Pancreas (tissue), 10 donors: ENCODE measurements around the gene CD34. TPM values are rescaled to one million over a fixed set of nuclear protein-coding genes. Genes with fewer than 3 reads are reported as not detected.

Source experiments
- ATAC-seq, 4 donors: fragments of 200-7000 bp; cut with Tn5 transposase; one replicate each; pipeline versions ENCODE4 v1.8.0 to v1.9.1; 2020; ENCODE audit warnings: mild to moderate bottlenecking in 4 of 4, moderate library complexity in 4 of 4
- DNase-seq, 6 donors: peaks; one replicate each; pipeline ENCODE4 v3.0.0-alpha.2; 2020
- FAIRE-seq: peaks from 2 replicates; lab custom pipeline; 2012; peaks lifted over from hg19 to GRCh38; lab: Jason Lieb, UNC
- H3K27ac ChIP-seq, 4 donors: fragments of 200-600 bp; sonication (generic); 1 replicate in 3 of 4; 2 replicates in 1 of 4; pipeline versions ENCODE4 v1.5.0 to v1.8.0; 2020
- H3K27me3 ChIP-seq, 4 donors: fragments of 200-600 bp; one replicate each; pipeline ENCODE4 v1.8.0; 2021
- H3K36me3 ChIP-seq, 3 donors: fragments of 200-600 bp; sonication (generic) in 1 of 3; one replicate each; pipeline versions ENCODE4 v1.5.0 to v1.8.0; 2020 to 2021
- H3K4me1 ChIP-seq, 3 donors: fragments of 200-600 bp; one replicate each; pipeline ENCODE4 v1.8.0; 2021
- H3K4me3 ChIP-seq, 4 donors: fragments of 200-600 bp; sonication (generic) in 2 of 4; one replicate each; pipeline versions ENCODE4 v1.5.0 to v1.8.0; 2020 to 2021
- H3K9me3 ChIP-seq, 4 donors: fragments of 200-600 bp; one replicate each; pipeline ENCODE4 v1.8.0; 2021
- WGBS, 2 donors: extraction: QIAGEN DNeasy Blood & Tissue Kit; methylation state at CpG; one replicate each; pipeline ENCODE4 v1.1.7; 2013; 5-methylcytosine and 5-hydroxymethylcytosine counted together
- intact Hi-C, 3 donors: fragments of 100-400 bp; cut with DNase I; formaldehyde crosslinking; loops; one replicate each; pipeline versions ENCODE4 v1.11.1 to v1.14.2; 2022
- polyA plus RNA-seq, 2 donors: library from polyadenylated mRNA; stranded (reverse); fragments of 200-250 nt; gene quantifications; one replicate each; pipeline ENCODE4 v1.2.3, GENCODE V29; 2013
- total RNA-seq, 6 donors: library from RNA; stranded (reverse); fragmentation: NEBNext Ultra II Directional in 4 of 6; extraction: Animal tissue kit (Norgen Biotek cat#: 25700) in 4 of 6; gene quantifications; one replicate each; pipeline versions ENCODE4 v1.2.1 to v1.2.4, GENCODE V29; 2021 to 2023
- TF ChIP-seq, protein P1 (sequence below), 4 donors: fragments of 200-600 bp; sonication (generic) in 3 of 4; IDR thresholded peaks; one replicate each; pipeline versions ENCODE4 v1.5.0 to v1.8.0; 2021; ENCODE audit warnings: antibody characterized with exemption in 4 of 4
- donor health status: healthy with polysubstance abuse.
- donor health status: DM: no; HTN: no; CAD: no; lungs with moderate emphysema.
- donor health status: DM: no; HTN: no; CAD: no.
- donor health status: control.
- donor health status: control.
- donor health status: Bipolar disorder and iron deficiency.
- donor health status: DM: yes; HTN: yes; CAD: no.
- donor health status: DM: no; HTN: no; CAD: no.
- donor health status: DM: no; HTN: no; CAD: no.
- donor health status: DM: yes; HTN: yes; CAD: no.

The CD34 gene
- total and polyA plus RNA-seq, 8 donors = 5.2 to 11.9 (median 8.1) TPM

DNA sequence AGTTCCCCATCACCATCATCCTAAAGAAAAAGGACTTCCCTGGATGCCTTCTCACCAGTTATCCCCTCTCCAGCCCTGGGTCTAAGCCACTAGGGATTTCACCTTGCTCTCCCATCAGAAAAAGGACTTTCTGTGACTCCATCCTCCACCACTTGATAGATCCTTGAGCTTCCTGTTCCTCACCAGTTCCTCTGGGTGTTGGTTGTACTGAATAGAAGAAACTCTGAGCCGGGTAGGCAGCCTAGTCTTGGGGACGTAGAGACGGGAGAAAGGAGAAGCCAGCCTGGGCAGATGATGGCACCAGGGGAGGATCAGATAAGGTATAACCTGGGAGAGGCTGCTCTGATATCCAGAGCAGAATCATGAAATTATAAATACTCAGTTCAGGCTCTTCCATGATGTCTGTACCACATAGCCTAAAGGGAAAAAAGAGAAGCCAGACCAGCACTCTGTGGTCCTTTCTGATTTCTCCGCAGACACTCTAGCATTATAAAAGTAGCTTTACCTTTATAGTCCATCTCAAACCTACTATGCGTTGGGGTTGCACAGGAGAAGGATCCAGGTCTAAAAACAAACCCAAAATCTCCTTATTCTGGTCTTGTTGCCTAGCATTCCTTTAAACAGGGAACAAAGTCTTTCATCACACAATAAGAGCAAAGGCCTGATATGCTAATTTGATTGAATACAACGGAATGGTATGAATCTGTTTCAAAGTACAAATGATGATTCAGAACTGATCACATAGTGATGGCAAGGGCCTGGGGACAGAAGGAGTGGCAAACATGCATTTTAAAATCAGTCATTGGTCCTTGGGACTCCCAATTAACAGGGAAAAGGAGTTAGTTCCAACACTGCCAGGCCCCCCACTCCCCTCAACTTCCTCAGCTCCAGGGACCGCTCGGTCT lies 1.2 kb upstream of the CD34 start:
- no peak for DNase-seq
- H3K4me1 ChIP-seq = no peaks in the 10 kb centered on the region
- H3K9me3 ChIP-seq = no peaks in the 10 kb centered on the region
- TF ChIP-seq, protein P1, sequence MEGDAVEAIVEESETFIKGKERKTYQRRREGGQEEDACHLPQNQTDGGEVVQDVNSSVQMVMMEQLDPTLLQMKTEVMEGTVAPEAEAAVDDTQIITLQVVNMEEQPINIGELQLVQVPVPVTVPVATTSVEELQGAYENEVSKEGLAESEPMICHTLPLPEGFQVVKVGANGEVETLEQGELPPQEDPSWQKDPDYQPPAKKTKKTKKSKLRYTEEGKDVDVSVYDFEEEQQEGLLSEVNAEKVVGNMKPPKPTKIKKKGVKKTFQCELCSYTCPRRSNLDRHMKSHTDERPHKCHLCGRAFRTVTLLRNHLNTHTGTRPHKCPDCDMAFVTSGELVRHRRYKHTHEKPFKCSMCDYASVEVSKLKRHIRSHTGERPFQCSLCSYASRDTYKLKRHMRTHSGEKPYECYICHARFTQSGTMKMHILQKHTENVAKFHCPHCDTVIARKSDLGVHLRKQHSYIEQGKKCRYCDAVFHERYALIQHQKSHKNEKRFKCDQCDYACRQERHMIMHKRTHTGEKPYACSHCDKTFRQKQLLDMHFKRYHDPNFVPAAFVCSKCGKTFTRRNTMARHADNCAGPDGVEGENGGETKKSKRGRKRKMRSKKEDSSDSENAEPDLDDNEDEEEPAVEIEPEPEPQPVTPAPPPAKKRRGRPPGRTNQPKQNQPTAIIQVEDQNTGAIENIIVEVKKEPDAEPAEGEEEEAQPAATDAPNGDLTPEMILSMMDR (IDR thresholded peaks at IDR 0.05) = no peak
- no peak overlapping the region for H3K4me3 ChIP-seq
- ATAC-seq = no peak
- WGBS, 2 donors = 52 to 54% methylated on average over 8 of the region's 8 CpGs
- intact Hi-C loops = no loop called here
- FAIRE-seq = no peak
- no peaks in the 10 kb centered on the region for H3K36me3 ChIP-seq
- H3K27me3 ChIP-seq = peaks cover 0 to 7% (median 2%) of the 10 kb centered on the region in 4 donors
- no peak overlapping the region for H3K27ac ChIP-seq

DNA sequence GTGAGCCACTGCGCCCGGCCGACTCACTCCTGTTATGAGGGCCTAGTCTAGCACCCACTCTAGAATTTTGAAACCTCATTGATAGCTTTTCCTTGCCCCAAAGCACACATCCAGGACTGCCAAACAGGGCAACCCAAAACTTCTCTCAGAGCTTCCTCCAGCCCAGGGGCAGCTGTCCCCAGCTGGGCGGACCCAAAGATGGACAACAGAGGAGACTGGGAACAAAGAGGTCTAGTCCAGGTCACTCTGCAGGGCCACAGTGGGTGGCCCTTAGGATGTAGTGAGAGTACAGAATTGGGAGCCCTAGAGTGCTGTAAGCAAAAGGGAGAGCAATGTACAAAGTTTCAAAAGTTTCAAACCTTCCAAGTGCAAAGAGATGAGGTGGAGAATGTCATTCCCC lies 1.2 kb downstream of the CD34 start:
- Histone ChIP-seq H3K27ac (no peak overlapping the region), H3K4me1 (no peaks in the 10 kb centered on the region), H3K27me3 (peaks cover 0 to 5% (median 2%) of the 10 kb centered on the region in 4 donors), H3K36me3 (no peaks in the 10 kb centered on the region), H3K4me3 (peak overlapping the region in 2 of 4 donors; percentile 14 to 39), H3K9me3 (no peaks in the 10 kb centered on the region)
- ATAC-seq = no peak
- DNase-seq = no peak
- TF ChIP-seq, protein P1 (IDR thresholded peaks at IDR 0.05) = no peak
- no peak for FAIRE-seq
- 84% methylated on average over 4 of the region's 4 CpGs for WGBS, 2 donors
- intact Hi-C loops = no loop called here

DNA sequence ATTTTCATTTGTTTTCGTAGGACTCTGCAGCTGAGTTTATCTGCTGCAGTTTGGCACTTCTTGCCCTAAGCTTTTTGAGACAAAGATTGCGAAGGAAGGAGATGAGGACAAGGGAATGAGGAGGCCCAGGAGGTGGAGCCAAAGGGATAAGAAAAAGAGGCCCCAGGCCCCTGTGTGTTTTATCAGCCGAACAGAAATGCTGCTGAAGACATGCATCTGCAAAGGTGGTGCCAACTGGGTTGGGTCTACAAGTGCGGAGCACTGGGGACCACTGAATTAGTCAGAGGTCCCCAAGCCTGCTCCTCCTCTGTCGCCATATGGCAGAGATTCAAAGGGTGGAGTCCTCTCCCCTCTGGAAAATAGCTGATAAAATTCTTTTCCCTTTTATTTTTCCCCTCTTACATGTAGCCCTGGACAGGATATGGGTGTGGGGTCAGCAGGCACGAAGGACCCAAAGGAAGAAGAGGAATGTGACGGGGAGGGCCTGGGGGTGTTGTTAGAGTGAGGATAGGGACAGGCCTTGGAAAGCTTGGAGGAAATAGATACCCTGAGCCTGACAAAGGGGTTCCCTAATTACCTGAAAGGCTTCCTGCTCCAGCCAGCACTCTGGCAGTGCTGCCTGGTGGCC lies 2.7 kb downstream of the CD34 start:
- peaks cover 0 to 5% (median 2%) of the 10 kb centered on the region in 4 donors for H3K27me3 ChIP-seq
- intact Hi-C loops = no loop called here
- WGBS, 2 donors = 55 to 62% methylated on average over 7 of the region's 7 CpGs
- H3K27ac ChIP-seq = no peak overlapping the region
- FAIRE-seq (no peak), ATAC-seq (peak in 1 of 4 donors; percentile 26), DNase-seq (no peak)
- no peaks in the 10 kb centered on the region for H3K36me3 ChIP-seq
- no peaks in the 10 kb centered on the region for H3K9me3 ChIP-seq
- H3K4me1 ChIP-seq = no peaks in the 10 kb centered on the region
- H3K4me3 ChIP-seq = no peak overlapping the region
- TF ChIP-seq, protein P1 (IDR thresholded peaks at IDR 0.05) = no peak

DNA sequence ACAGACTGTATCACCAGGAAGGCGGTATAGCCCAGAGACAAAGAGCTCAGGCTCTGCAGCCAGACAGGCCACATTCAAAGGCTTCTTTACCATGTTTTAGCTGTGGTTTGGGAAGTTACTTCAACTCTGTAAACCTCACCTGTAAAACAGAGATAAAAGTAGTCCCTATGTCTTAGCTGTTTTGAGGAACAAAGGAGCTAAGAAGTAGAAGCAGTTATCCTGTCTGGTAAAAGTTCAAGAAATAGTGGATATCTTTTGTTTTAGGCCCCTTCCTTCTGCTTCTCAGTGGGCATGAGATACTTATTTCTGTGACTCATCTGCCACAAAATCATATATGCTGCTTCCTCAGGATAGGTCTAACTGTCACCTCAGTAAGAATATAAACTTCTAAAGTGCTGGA lies 6.5 kb downstream of the CD34 start:
- no peaks in the 10 kb centered on the region for H3K4me1 ChIP-seq
- no peak overlapping the region for H3K27ac ChIP-seq
- H3K36me3 ChIP-seq = no peaks in the 10 kb centered on the region
- DNase-seq = no peak
- H3K27me3 ChIP-seq = peaks cover 0 to 2% (median 0%) of the 10 kb centered on the region in 4 donors
- H3K4me3 ChIP-seq = no peak overlapping the region
- TF ChIP-seq, protein P1 (IDR thresholded peaks at IDR 0.05) = no peak
- 88 to 94% methylated on average over 1 of the region's 1 CpG for WGBS, 2 donors
- H3K9me3 ChIP-seq = no peaks in the 10 kb centered on the region
- no peak for ATAC-seq
- FAIRE-seq = no peak
- intact Hi-C loops = no loop called here
